ENCODE measurements around the gene SNRPA.
"Not testable (repeated sequence)": the region's sequence is repeated elsewhere in the genome, so short reads cannot be mapped to it uniquely, and the experiment has no call there.

The SNRPA gene

DNA sequence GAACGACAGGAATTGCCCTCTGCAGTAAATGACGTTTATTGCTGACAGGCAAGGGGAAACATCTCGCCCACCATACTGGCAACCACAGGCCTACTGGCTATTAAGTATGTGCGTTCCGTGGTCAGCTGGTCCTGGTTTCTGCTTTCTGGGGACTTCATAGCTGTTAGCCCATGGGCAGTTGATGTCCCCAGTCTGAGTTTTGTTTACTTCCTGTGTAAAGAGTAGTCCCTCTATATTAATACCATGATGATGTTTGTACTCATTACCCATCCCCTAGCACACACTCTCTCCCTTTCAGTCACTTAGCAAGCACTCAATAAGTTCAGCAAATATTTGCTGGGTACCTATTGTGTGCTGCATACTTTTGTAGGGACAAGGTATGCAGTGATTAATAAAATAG is 17.9 kb downstream of the SNRPA start:
- no peaks in the 10 kb centered on the region for H3K4me1 ChIP-seq (ENCODE audit: control insufficient read depth, insufficient read depth, low read length)
- H3K4me3 ChIP-seq (ENCODE audit: low read depth, low read length): no peak overlapping the region
- H3K27ac ChIP-seq (ENCODE audit: low read depth, low read length): no peak overlapping the region
- H3K9ac ChIP-seq (ENCODE audit: low read depth, low read length): no peak overlapping the region
- no peaks in the 10 kb centered on the region for H3K27me3 ChIP-seq (ENCODE audit: control insufficient read depth, insufficient read depth, low read length)
- peaks cover 27% of the 10 kb centered on the region for H3K36me3 ChIP-seq (ENCODE audit: control insufficient read depth, insufficient read depth, low read length)
- H3K9me3 ChIP-seq (ENCODE audit: control insufficient read depth, insufficient read depth, low read length): peaks cover 2% of the 10 kb centered on the region; the same call in 1 of the 2 replicates

DNA sequence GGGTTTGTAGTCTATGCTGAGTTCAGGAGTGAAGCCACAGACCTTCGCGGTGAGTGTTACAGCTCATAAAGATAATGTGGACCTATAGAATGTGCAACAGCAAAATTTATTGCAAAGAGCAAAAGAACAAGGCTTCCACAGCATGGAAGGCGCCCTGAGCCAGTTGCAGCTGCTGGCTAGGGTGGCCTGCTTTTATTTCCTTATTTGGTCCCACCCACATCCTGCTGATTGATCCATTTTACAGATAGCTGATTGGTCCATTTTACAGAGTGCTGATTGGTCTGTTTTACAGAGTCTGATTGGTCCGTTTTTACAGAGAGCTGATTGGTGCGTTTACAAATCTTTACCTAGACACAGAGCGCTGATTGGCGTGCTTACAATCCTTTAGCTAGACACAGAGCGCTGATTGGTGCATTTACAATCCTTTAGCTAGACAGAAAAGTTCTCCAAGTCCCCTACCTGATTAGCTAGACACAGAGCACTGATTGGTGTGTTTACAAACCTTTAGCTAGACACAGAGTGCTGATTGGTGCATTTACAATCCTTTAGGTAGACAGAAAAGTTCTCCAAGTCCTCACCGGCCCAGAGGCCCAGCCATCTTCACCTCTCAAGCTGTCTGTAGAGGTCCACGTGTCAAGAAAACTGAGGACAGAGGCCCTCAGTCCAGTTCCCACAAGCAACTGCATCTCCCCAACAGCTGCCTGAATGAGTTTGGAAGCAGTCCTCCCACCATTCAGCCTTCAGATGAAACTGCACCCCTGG is 20.3 kb downstream of the SNRPA start:
- H3K4me3 ChIP-seq (ENCODE audit: low read depth, low read length); H3K27ac ChIP-seq (ENCODE audit: low read depth, low read length); H3K4me1 ChIP-seq (ENCODE audit: control insufficient read depth, insufficient read depth, low read length); H3K9me3 ChIP-seq (ENCODE audit: control insufficient read depth, insufficient read depth, low read length); H3K9ac ChIP-seq (ENCODE audit: low read depth, low read length); H3K27me3 ChIP-seq (ENCODE audit: control insufficient read depth, insufficient read depth, low read length); H3K36me3 ChIP-seq (ENCODE audit: control insufficient read depth, insufficient read depth, low read length): not testable (repeated sequence)

DNA sequence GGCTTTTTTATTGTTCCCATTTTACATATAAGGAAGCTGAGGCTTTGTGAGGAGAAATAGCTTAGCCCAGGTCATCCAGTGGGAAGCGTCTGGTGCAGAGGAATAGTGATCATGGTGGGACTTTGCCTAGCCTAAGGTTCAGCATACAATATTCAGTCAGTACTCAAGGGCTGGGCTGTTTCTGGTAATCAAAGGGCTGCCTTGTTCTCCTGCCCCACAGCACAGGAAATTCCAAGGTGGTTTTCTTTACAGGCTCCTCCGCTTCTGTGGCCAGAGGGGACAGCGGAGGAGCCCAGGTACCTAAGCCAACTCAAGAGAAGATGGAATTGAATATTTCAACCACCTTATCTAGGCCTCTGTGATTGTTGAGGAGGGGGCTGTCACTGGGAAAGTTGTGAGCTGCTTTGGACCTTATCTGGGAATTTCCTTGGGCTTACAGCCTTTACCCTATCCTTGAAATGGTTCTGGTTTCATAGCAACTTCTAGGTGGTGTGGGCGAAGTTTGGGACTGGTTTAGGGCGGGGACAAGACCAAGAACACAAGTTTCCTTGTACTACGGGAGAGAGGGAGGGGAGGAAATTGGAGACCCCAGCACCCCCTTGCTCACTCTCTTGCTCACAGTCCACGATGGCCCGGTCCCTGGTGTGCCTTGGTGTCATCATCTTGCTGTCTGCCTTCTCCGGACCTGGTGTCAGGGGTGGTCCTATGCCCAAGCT is 24.1 kb downstream of the SNRPA start, which contains the start of gene MIA:
TSS of gene MIA (plus strand) at position 606 of the 716 bp plus-strand sequence. CDS start at position 628, 22 bp downstream.
- H3K27ac ChIP-seq (ENCODE audit: low read depth, low read length): no peak within 1 kb of the TSS

GRCh38 chr19:40775632-40776022 is 24.6 kb downstream of the SNRPA start:
- Histone ChIP-seq H3K4me3 (ENCODE audit: low read depth, low read length) (no peak overlapping the region), H3K36me3 (ENCODE audit: control insufficient read depth, insufficient read depth, low read length) (no peaks in the 10 kb centered on the region), H3K27me3 (ENCODE audit: control insufficient read depth, insufficient read depth, low read length) (no peaks in the 10 kb centered on the region), H3K9me3 (ENCODE audit: control insufficient read depth, insufficient read depth, low read length) (peaks cover 2% of the 10 kb centered on the region; the same call in 1 of the 2 replicates), H3K27ac (ENCODE audit: low read depth, low read length) (no peak overlapping the region), H3K9ac (ENCODE audit: low read depth, low read length) (no peak overlapping the region), H3K4me1 (ENCODE audit: control insufficient read depth, insufficient read depth, low read length) (peaks cover 14% of the 10 kb centered on the region)

More for the DNA sequence above, 24.1 kb downstream of the SNRPA start, which contains the start of gene MIA:
- Histone ChIP-seq H3K36me3 (ENCODE audit: control insufficient read depth, insufficient read depth, low read length) (no peaks in the 10 kb centered on the region), H3K27me3 (ENCODE audit: control insufficient read depth, insufficient read depth, low read length) (no peaks in the 10 kb centered on the region), H3K9ac (ENCODE audit: low read depth, low read length) (no peak within 1 kb of the TSS), H3K4me1 (ENCODE audit: control insufficient read depth, insufficient read depth, low read length) (peaks cover 13% of the 10 kb centered on the region), H3K9me3 (ENCODE audit: control insufficient read depth, insufficient read depth, low read length) (peaks cover 2% of the 10 kb centered on the region; the same call in 1 of the 2 replicates), H3K4me3 (ENCODE audit: low read depth, low read length) (no peak within 1 kb of the TSS)

GRCh38 chr19:40776364-40776763 is 25.4 kb downstream of the SNRPA start:
- Histone ChIP-seq H3K4me3 (ENCODE audit: low read depth, low read length) (no peak overlapping the region), H3K9ac (ENCODE audit: low read depth, low read length) (no peak overlapping the region), H3K27ac (ENCODE audit: low read depth, low read length) (no peak overlapping the region), H3K4me1 (ENCODE audit: control insufficient read depth, insufficient read depth, low read length) (peaks cover 14% of the 10 kb centered on the region), H3K27me3 (ENCODE audit: control insufficient read depth, insufficient read depth, low read length) (no peaks in the 10 kb centered on the region), H3K36me3 (ENCODE audit: control insufficient read depth, insufficient read depth, low read length) (no peaks in the 10 kb centered on the region), H3K9me3 (ENCODE audit: control insufficient read depth, insufficient read depth, low read length) (no peaks in the 10 kb centered on the region)

- Histone ChIP-seq H3K9ac (ENCODE audit: low read depth, low read length) (peak overlapping the region; percentile 93), H3K27ac (ENCODE audit: low read depth, low read length) (peak overlapping the region; percentile 100), H3K4me3 (ENCODE audit: low read depth, low read length) (peak overlapping the region; percentile 82), H3K4me1 (ENCODE audit: control insufficient read depth, insufficient read depth, low read length) (peaks cover 14% of the 10 kb centered on the region), H3K27me3 (ENCODE audit: control insufficient read depth, insufficient read depth, low read length) (no peaks in the 10 kb centered on the region), H3K36me3 (ENCODE audit: control insufficient read depth, insufficient read depth, low read length) (no peaks in the 10 kb centered on the region), H3K9me3 (ENCODE audit: control insufficient read depth, insufficient read depth, low read length) (no peaks in the 10 kb centered on the region)
Measured at GRCh38 chr19:40776932-40777644, 26.1 kb downstream of the SNRPA start.

DNA sequence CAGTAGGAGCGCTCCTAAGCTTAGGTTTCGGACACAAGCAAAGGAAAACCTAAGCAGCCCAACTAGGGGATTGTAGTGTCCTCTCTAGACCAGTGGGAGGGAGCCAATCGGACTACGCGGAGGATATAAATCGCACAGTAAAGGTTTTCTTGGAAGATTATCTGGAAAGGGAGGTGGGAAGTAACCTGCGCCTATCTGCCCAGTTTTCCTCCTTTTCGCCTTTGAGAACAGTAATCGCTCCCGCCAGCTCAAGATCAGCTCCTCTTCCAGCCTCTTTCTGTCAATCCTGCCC is 26.6 kb downstream of the SNRPA start:
- no peaks in the 10 kb centered on the region for H3K27me3 ChIP-seq (ENCODE audit: control insufficient read depth, insufficient read depth, low read length)
- H3K9me3 ChIP-seq (ENCODE audit: control insufficient read depth, insufficient read depth, low read length): no peaks in the 10 kb centered on the region
- peaks cover 14% of the 10 kb centered on the region for H3K4me1 ChIP-seq (ENCODE audit: control insufficient read depth, insufficient read depth, low read length)
- peak overlapping the region; percentile 82 for H3K4me3 ChIP-seq (ENCODE audit: low read depth, low read length)
- H3K27ac ChIP-seq (ENCODE audit: low read depth, low read length): peak overlapping the region; percentile 100
- H3K9ac ChIP-seq (ENCODE audit: low read depth, low read length): peak overlapping the region; percentile 93
- H3K36me3 ChIP-seq (ENCODE audit: control insufficient read depth, insufficient read depth, low read length): no peaks in the 10 kb centered on the region

- peak within 1 kb of the TSS; percentile 93 for H3K9ac ChIP-seq (ENCODE audit: low read depth, low read length)
- no peaks in the 10 kb centered on the region for H3K36me3 ChIP-seq (ENCODE audit: control insufficient read depth, insufficient read depth, low read length)
- H3K4me3 ChIP-seq (ENCODE audit: low read depth, low read length): peak within 1 kb of the TSS; percentile 91
- H3K27ac ChIP-seq (ENCODE audit: low read depth, low read length): peak within 1 kb of the TSS; percentile 100
- H3K9me3 ChIP-seq (ENCODE audit: control insufficient read depth, insufficient read depth, low read length): no peaks in the 10 kb centered on the region
- no peaks in the 10 kb centered on the region for H3K27me3 ChIP-seq (ENCODE audit: control insufficient read depth, insufficient read depth, low read length)
- H3K4me1 ChIP-seq (ENCODE audit: control insufficient read depth, insufficient read depth, low read length): peaks cover 14% of the 10 kb centered on the region
Measured at GRCh38 chr19:40777937-40778705, 27.1 kb downstream of the SNRPA start, which contains the start of gene RAB4B. Gene RAB4B, plus strand, starts transcription at chr19:40778247. Its CDS starts 129 bp downstream, at chr19:40778376.

- H3K27ac ChIP-seq (ENCODE audit: low read depth, low read length): peak overlapping the region; percentile 100
- peaks cover 14% of the 10 kb centered on the region for H3K4me1 ChIP-seq (ENCODE audit: control insufficient read depth, insufficient read depth, low read length)
- 0 out of 2 replicates have a peak overlapping the region, but pooled peaks have one; percentile 22 for H3K9ac ChIP-seq (ENCODE audit: low read depth, low read length)
- H3K36me3 ChIP-seq (ENCODE audit: control insufficient read depth, insufficient read depth, low read length): no peaks in the 10 kb centered on the region
- no peaks in the 10 kb centered on the region for H3K9me3 ChIP-seq (ENCODE audit: control insufficient read depth, insufficient read depth, low read length)
- peak overlapping the region; percentile 91 for H3K4me3 ChIP-seq (ENCODE audit: low read depth, low read length)
- no peaks in the 10 kb centered on the region for H3K27me3 ChIP-seq (ENCODE audit: control insufficient read depth, insufficient read depth, low read length)
Measured at GRCh38 chr19:40778706-40779284, 27.8 kb downstream of the SNRPA start.

DNA sequence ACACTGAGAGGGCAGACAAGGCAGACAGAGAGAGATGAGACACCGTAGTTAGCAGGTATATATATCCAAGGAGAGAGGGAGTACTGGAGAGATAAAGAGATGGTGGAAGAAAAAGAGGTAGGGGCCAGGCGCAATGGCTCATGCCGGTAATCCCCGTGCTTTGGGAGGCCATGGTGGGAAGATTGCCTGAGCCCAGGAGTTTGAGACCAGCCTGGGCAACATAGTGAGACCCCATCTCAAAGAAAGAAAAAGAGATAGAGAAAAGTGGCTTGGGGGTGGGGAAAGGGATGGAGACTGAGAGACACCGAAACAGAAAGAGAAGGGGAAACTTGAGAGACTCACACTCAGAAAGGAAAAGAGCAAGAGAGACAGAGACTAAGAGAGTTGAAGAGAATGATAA is 29.6 kb downstream of the SNRPA start:
- Histone ChIP-seq H3K9me3 (ENCODE audit: control insufficient read depth, insufficient read depth, low read length) (no peaks in the 10 kb centered on the region), H3K27ac (ENCODE audit: low read depth, low read length) (no peak overlapping the region), H3K4me3 (ENCODE audit: low read depth, low read length) (no peak overlapping the region), H3K36me3 (ENCODE audit: control insufficient read depth, insufficient read depth, low read length) (no peaks in the 10 kb centered on the region), H3K27me3 (ENCODE audit: control insufficient read depth, insufficient read depth, low read length) (no peaks in the 10 kb centered on the region), H3K4me1 (ENCODE audit: control insufficient read depth, insufficient read depth, low read length) (peaks cover 14% of the 10 kb centered on the region), H3K9ac (ENCODE audit: low read depth, low read length) (no peak overlapping the region)
